HG03565 (cell line): ENCODE measurements around the gene SLC17A2.
A peak's percentile ranks its signal among the peaks of the same experiment; 100 is the strongest.

Source experiments
- ATAC-seq: cut with Tn5 transposase; IDR thresholded peaks from one replicate; pipeline ENCODE4 v1.9.1; 2021; ENCODE audit warnings: mild to moderate bottlenecking, moderate library complexity; ENCODE audit not compliant: unreplicated experiment

Gene SLC17A2

GRCh38 chr6:25930532-25931410 lies at the start of gene SLC17A2:
TSS of gene SLC17A2 (minus strand) at chr6:25930691. CDS start at chr6:25925796, 4,895 bp downstream.
- ATAC-seq: no peak

GRCh38 chr6:25975923-25976560 lies 45.6 kb upstream of the SLC17A2 start:
- no peak for ATAC-seq

- ATAC-seq: no peak
These were observed 43.5 kb upstream of the SLC17A2 start for GRCh38 chr6:25973923-25974555.

GRCh38 chr6:25972902-25973301 lies 42.4 kb upstream of the SLC17A2 start:
- no peak for ATAC-seq

GRCh38 chr6:25972128-25972527 lies 41.6 kb upstream of the SLC17A2 start:
- no peak for ATAC-seq

- no peak for ATAC-seq
These were observed 40.8 kb upstream of the SLC17A2 start for GRCh38 chr6:25971187-25971821.

GRCh38 chr6:25968769-25969168 lies 38.3 kb upstream of the SLC17A2 start:
- ATAC-seq: no peak

GRCh38 chr6:25966711-25967110 lies 36.2 kb upstream of the SLC17A2 start:
- ATAC-seq: no peak

- ATAC-seq: no peak
These were observed 34.6 kb upstream of the SLC17A2 start for GRCh38 chr6:25965058-25965457.

- ATAC-seq: no peak
These were observed 33.1 kb upstream of the SLC17A2 start for GRCh38 chr6:25963426-25964123.

- peak; percentile 69 for ATAC-seq
These were observed 31.9 kb upstream of the SLC17A2 start, which contains the start of gene TRIM38 for GRCh38 chr6:25962149-25963127. TSS of gene TRIM38 (plus strand) at chr6:25962802. CDS start at chr6:25966523, 3,721 bp downstream.

- no peak for ATAC-seq
These were observed 31.2 kb upstream of the SLC17A2 start for GRCh38 chr6:25961619-25962148.

- ATAC-seq: no peak
These were observed 30.2 kb upstream of the SLC17A2 start for GRCh38 chr6:25960734-25961133.

GRCh38 chr6:25959890-25960536 lies 29.5 kb upstream of the SLC17A2 start:
- no peak for ATAC-seq

- ATAC-seq: no peak
These were observed 28.2 kb upstream of the SLC17A2 start for GRCh38 chr6:25958700-25959162.

- no peak for ATAC-seq
These were observed 25.7 kb upstream of the SLC17A2 start for GRCh38 chr6:25956226-25956625.

- no peak for ATAC-seq
These were observed 24.3 kb upstream of the SLC17A2 start for GRCh38 chr6:25954756-25955155.

- no peak for ATAC-seq
These were observed 23.2 kb upstream of the SLC17A2 start for GRCh38 chr6:25953733-25954132.
